ENCODE results near the gene SRSF10. TPM values are rescaled to one million over a fixed set of nuclear protein-coding genes. Genes with fewer than 3 reads are reported as not detected.
"Not testable (repeated sequence)": the region's sequence is repeated elsewhere in the genome, so short reads cannot be mapped to it uniquely, and the experiment has no call there.

Gene SRSF10
- total RNA-seq, 1 experiment from 2014 or later = 116 TPM

DNA sequence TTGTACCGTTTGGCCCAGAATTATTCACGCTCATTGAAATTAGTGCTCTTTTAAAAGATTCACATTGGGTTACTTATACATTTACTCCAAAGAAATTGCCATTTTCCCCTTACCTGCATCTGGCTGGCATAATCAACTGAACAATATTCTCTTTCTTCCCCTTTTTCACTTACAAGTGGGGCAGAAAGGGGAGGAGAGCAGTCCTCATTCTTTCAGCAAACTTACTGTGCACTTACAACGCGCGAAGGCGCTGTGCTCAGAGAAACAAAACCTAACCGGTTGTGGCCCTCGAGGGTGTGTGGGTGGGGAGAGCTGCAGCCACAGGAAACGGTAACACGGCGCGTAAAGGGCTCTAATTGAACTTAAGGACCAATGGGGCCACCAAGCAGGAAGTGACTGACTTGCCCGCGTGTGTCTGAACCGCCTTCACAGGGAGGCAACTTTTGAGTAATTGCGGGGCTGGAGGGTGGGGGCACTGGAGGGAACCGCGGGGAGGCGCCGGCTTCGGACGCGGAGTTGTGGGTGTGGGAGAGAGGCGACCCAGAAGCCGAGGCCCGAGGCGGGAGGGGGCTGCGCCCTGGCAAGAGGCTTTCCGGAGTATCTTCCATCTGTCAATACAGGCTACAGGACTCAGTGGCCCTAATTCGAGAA is 21.2 kb downstream of the SRSF10 start:
- DNase-seq (ENCODE audit: low read depth) = peak; percentile 96

- DNase-seq (ENCODE audit: low read depth) = not testable (repeated sequence)
These were observed 21.9 kb downstream of the SRSF10 start for GRCh38 chr1:23958040-23958809.

DNA sequence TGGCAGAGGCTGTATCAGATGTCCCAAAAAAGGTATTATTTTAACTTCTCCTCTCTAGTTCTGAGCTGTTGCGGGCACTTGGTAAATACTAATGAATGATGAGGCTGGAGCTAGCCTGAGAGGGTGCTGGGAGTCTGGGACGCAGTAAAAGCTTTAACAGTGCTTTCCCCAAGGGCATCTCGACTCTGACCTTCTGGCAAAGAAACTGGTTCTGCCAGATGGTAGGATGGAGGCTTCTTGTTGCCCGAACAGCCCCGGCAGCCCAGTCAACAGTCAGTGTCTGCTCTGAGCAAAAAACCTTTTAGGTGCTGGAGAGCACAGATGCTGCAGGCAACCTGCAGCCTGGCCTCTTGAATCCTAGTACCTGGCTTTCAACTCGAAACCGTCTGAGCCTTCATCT is 23.0 kb downstream of the SRSF10 start:
- DNase-seq (ENCODE audit: low read depth) = no peak

DNA sequence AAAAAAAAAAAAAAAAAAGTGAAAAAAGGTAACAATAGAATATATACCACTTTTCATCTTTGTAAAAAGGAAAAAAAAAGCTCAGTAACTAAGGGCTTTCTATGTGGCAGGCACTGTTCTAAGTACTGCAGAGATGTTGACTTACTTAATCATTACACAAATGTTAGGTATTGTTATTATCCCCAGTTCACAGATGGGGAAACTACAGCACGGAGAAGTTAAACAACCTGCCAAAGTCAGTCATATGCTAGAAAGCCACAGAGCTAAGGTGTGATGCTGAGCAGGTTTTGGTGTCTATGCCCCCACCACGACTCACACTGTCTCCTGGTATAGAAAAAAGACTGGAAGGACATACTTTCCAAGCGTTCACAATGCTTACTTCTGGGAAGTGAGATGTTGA is 27.1 kb downstream of the SRSF10 start:
- no peak for DNase-seq (ENCODE audit: low read depth)

GRCh38 chr1:23947366-23947765 is 32.8 kb downstream of the SRSF10 start:
- no peak for DNase-seq (ENCODE audit: low read depth)

- DNase-seq (ENCODE audit: low read depth) = no peak
These were observed 43.5 kb downstream of the SRSF10 start for GRCh38 chr1:23936481-23937176.

DNA sequence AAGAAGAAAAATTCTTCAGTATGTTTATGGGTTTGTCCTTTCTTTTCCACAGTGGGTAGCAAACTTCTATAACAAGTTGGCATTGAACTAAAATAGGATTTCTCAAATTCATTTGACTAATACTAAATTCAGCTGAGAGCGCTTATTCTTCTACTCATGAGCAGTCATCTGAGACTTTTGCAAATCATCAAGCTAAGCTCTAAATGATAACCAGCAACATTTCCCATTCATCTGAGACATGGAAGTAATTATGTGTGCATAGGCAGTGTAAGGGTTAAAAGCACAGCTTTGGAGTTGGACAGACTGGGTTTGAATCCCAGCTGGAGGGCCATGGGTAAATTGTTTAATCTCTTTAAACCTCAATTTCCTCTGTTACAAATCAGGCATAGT is 48.6 kb downstream of the SRSF10 start:
- no peak for DNase-seq (ENCODE audit: low read depth)

DNA sequence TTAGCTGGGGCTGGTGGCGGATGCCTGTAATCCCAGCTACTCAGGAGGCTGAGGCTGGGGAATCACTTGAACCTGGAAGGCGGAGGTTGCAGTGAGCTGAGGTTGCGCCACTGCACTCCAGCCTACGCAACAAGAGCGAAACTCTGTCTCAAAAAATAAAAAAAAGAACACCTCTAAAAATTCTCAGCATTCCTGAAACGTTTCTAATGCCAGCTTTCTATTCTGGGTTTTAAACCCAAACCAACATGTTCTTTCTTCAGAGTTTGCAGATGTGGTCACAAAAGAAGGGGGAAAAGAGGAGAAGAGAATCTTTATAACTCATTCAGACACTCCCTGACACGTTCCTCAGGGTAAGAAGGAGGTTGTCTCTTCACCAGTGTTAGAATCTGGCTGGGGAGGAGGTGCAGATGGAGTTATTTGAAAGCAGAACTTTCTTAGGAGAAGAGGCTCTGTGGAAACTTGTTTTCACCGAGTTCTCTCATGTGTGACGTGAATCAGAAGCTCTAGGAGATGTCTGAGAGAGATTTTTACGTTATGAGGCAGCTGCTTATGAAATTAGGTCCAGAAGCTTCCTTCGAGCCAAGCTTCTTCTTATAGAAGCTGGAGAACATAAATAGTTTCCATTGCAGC is 49.2 kb downstream of the SRSF10 start:
- DNase-seq (ENCODE audit: low read depth) = peak; percentile 24

DNA sequence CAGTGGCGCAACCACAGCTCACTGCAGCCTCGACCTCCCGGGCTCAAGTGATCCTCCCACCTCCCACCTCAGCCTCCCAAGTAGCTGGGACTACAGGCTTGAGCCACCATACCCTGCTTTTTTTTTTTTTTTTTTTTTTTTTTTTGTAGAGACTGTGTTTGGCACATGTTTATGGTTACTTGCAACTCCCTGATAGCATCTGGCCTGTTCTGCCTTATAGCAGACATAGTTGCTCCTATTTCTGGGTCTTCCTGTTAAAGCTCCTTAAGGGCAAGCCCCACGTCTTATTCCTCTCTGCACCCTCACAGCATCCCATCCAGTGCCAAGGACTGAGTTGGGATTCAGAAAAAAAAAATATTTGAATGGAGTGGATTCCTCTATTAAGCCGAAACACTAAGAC is 49.9 kb downstream of the SRSF10 start:
- DNase-seq (ENCODE audit: low read depth) = no peak

DNA sequence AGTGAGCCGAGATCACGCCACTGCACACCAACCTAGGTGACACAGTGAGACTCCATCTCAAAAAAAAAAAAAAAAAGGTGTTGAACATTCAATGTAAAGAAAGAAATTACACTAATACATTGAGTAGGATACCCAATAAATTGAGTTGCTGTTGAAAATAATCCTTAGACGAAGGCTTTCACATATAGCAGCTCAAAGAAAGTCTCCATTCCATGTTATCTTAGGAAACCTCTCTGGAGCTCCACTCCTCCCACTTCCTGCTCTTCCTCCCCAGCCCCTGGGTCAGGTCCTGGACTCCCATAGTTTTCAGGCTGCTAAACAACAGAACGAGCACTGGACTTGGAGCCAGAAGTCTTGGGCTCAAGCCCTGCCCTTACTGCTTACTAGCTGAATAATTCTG is 51.3 kb downstream of the SRSF10 start:
- no peak for DNase-seq (ENCODE audit: low read depth)

DNA sequence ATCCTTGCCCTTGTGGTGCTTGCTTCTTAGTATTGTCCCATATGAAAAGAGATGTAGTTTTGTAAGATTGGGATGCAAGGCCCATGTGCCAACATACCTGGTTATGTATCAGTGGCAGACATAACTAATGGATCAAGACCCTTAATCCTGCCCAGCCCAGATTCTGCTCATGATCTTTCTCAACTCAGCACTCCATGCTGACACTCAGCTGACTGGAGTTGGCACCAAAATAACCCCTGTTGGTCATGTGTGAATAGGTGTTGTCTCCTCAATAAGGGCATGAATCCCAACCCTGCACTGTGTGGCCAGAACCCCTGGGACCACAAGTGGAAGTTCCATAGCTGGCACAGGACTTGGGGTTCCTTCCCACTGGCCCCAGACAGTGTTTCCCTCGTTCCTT is 53.0 kb downstream of the SRSF10 start:
- DNase-seq (ENCODE audit: low read depth) = no peak

DNA sequence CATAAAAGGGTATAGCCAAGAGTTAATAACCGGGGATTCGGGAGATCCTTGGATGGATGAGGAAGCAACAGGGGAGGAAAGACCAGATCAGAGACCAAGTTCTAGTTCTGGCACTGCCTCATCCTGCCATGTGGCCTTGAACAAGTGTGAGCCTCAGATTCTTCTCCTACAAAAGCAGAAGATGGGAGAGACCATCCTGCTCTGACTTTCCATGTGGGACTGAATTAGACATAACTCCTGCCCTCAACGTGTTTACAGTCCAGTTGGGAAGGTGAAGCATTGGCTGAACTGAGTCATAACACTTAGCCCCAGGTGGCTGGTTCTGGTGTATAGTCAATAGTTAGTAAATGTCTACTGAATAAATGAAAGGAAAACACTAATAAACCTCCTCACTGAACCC is 54.8 kb downstream of the SRSF10 start:
- no peak for DNase-seq (ENCODE audit: low read depth)

DNA sequence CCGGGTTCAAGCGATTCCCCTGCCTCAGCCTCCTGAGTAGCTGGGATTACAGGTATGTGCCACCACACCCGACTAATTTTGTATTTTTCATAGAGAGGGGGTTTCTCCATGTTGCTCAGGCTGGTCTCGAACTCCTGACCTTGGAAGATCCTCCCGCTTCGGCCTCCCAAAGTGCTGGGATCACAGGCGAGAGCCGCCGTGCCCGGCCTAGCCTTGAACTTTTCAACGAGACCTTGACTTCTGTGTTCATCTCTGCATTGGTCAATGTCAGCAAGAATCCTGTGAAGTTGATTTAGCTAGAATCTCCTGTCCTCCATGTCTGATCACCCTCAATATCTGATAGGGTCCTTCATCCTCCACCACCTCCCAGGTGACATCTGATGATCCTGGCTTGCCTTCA is 55.5 kb downstream of the SRSF10 start:
- DNase-seq (ENCODE audit: low read depth) = no peak

GRCh38 chr1:23923592-23924499 is 56.3 kb downstream of the SRSF10 start:
- peak; percentile 41 for DNase-seq (ENCODE audit: low read depth)

- no peak for DNase-seq (ENCODE audit: low read depth)
These were observed 57.7 kb downstream of the SRSF10 start for GRCh38 chr1:23922321-23922943.

DNA sequence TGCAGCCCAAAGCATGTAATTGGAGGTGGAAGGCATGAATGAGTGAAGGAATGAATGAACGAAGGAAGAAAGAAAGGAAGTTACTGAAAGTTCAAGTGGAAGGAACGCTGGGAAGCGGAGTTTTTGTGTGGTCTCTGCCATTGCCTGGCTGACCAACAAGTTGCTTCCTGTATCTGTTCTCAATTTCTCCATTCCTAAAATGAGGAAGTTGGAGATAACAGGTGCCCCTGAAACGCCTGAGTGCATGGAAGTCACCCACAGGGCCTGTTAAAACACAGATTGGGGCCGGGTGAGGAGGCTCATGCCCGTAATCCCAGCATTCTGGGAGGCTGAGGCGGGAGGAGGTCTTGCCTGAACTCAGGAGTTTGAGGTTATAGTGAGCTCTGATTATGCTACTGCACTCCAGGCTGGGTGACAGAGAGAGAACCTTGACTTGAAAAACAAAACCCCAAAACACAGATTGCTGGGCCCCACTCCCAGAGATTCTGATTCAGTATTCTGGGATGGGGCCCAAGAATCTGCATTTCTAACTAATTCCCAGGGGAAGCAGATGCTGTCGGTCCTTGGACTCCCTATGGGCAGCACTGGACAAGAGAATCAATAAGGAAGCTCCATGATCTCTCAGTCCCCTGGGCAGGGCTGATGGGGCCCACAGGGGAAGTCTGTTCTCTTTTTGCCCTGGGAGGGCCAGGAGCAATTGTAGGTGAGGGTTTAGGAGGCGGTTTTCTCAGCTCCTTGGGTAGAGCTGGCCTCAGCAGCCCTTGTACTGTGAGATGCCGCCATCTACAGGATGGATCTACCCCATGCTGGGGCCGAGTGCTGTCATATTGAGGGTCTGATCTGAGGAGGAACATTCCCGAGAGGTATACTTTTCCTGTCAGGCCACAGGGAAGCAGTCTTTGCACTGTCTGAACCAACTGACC is 63.7 kb downstream of the SRSF10 start:
- DNase-seq (ENCODE audit: low read depth) = peak; percentile 52

DNA sequence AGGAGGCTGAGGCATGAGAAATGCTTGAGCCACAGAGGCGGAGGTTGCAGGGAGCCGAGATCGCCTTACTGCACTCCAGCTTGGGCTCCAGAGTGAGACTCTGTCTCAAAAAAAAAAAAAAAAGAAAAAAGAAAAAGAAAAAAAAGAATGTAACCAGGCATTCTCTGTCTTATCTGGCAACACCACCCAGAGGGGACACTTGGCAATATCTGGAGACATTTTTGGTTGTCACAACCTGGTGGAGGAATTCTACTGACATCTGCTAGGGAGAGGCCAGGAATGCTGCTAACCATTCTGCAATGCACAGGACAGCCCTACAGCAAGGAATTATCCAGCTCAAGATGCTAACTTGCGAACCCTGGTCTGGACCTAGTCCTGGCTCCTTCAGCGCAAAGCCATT is 64.7 kb downstream of the SRSF10 start:
- DNase-seq (ENCODE audit: low read depth) = no peak

DNA sequence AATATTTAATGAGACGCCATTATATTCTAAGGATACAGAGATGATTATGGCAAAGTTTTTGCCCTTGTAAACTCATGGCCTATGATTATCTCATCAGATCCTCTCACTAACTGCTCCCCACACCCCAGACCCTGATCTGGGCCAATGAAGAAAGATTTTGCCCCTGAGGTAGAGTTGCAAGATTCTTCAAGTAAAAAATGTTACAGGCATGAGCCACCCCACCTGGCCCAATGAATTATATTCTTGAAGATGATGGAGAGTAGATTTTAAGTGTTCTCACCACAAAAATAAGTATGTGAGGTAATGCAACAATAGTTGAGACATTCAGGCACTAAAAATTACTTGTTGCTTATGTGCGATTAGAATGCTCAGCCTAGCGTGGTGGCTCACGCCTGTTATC is 65.2 kb downstream of the SRSF10 start:
- no peak for DNase-seq (ENCODE audit: low read depth)

Data from LHCN-M2 (cell line).